HepG2 (cell line): Measurements from ENCODE around the gene LYSET. TPM values are rescaled to one million over a fixed set of nuclear protein-coding genes. Genes with fewer than 3 reads are reported as not detected.

Experiments
- ATAC-seq: fragments of 200-7000 bp; cut with Tn5 transposase; 3 replicates; pipeline ENCODE4 v1.9.1; 2020; ENCODE audit warnings: mild to moderate bottlenecking, moderate library complexity
- BruUV-seq: library from RNA; stranded (reverse); fragments of 400-500 nt; replicated peaks from 2 replicates; lab custom pipeline; 2021; lab: Mats Ljungman, UMichigan
- CTCF ChIA-PET: fragments of 300-600 bp; formaldehyde crosslinking; extraction: SDS; loops from one replicate; lab custom pipeline; 2021; ENCODE audit warnings: low total read pairs, inconsistent platforms, low intra/inter-chr PET ratio; lab: Yijun Ruan, JAX
- POLR2A ChIA-PET: fragments of 350-600 bp; sonication (Branson Sonifier 250); formaldehyde crosslinking; loops from one replicate; lab custom pipeline; 2020; ENCODE audit warnings: antibody characterized with exemption, inconsistent platforms; lab: Yijun Ruan, JAX
- DNase-seq: peaks from one replicate; pipeline ENCODE4 v3.0.0-alpha.2; 2015; ENCODE audit warnings: low spot score
- FAIRE-seq: peaks from 3 replicates; lab custom pipeline; 2011; peaks lifted over from hg19 to GRCh38; lab: Jason Lieb, UNC
- H2AFZ ChIP-seq: one replicate; pipeline ENCODE4 v1.6.1; 2011; ENCODE audit warnings: low read length, inconsistent platforms
- H3K27ac ChIP-seq: fragments of 300-600 bp; 3 replicates; pipeline ENCODE4 v1.8.0; 2011; ENCODE audit warnings: mixed run types, mild to moderate bottlenecking, mixed read lengths, low read length, inconsistent platforms; ENCODE audit not compliant: insufficient read depth; ENCODE audit errors: extremely low read length
- H3K27me3 ChIP-seq, 2 experiments: fragments of 200-600 bp in 1 of 2; 2 replicates in 1 of 2; 3 replicates in 1 of 2; pipeline versions ENCODE4 v1.6.0 to v1.8.0; 2011; ENCODE audit warnings: low read length in 2 of 2, mild to moderate bottlenecking in 2 of 2, moderate library complexity in 2 of 2, inconsistent platforms in 1 of 2; ENCODE audit not compliant: insufficient read depth in 2 of 2, control insufficient read depth in 1 of 2
- H3K36me3 ChIP-seq, 2 experiments: fragments of 200-600 bp in 1 of 2; replicated peaks in 1 of 2; 2 replicates in 1 of 2; 3 replicates in 1 of 2; pipeline versions ENCODE4 v1.5.1 to v1.8.0; 2011; ENCODE audit warnings: low read length in 2 of 2, inconsistent platforms in 1 of 2; ENCODE audit not compliant: insufficient read depth in 2 of 2, control insufficient read depth in 1 of 2
- H3K4me1 ChIP-seq: 2 replicates; pipeline ENCODE4 v1.5.1; 2012; ENCODE audit warnings: low read length, inconsistent platforms; ENCODE audit not compliant: insufficient read depth
- H3K4me2 ChIP-seq: 2 replicates; pipeline ENCODE4 v1.6.0; 2011; ENCODE audit warnings: low read depth, low read length, inconsistent platforms
- H3K4me3 ChIP-seq, 3 experiments: fragments of 200-600 bp in 1 of 3; sonication (generic), shearing (Covaris generic) in 1 of 3; replicated peaks in 1 of 3; 2 replicates each; pipeline ENCODE4 v1.5.1; 2011 to 2016; ENCODE audit warnings: low read length in 3 of 3, inconsistent platforms in 2 of 3, low read depth in 2 of 3, mild to moderate bottlenecking in 2 of 3, control low read depth in 1 of 3, mixed read lengths in 1 of 3; ENCODE audit not compliant: insufficient read depth in 1 of 3
- H3K79me2 ChIP-seq: one replicate; pipeline ENCODE4 v1.6.1; 2011; ENCODE audit warnings: low read length, inconsistent platforms; ENCODE audit not compliant: insufficient read depth
- H3K9ac ChIP-seq: 2 replicates; pipeline ENCODE4 v1.6.0; 2011; ENCODE audit warnings: mild to moderate bottlenecking, low read depth, low read length, inconsistent platforms; ENCODE audit not compliant: insufficient read depth
- H3K9me3 ChIP-seq: 2 replicates; pipeline ENCODE4 v1.5.1; 2012; ENCODE audit warnings: mild to moderate bottlenecking, low read length
- H4K20me1 ChIP-seq: 2 replicates; pipeline ENCODE4 v1.6.0; 2011; ENCODE audit warnings: inconsistent platforms, mild to moderate bottlenecking, low read length, moderate library complexity; ENCODE audit not compliant: insufficient read depth
- BHLHE40 ChIP-seq: IDR thresholded peaks from 2 replicates; pipeline ENCODE4 v1.6.1; 2011; ENCODE audit warnings: low read length, improper control_type of control experiment
- CBFB ChIP-seq: sonication (generic); formaldehyde crosslinking; IDR thresholded peaks from 2 replicates; pipeline ENCODE4 v1.4.0; 2020; ENCODE audit warnings: missing genetic modification reagents
- ELF3 ChIP-seq: IDR thresholded peaks from 2 replicates; pipeline ENCODE4 v1.6.1; 2016; ENCODE audit warnings: missing genetic modification reagents, missing compliant biosample characterization
- GATA4 ChIP-seq: sonication (generic); IDR thresholded peaks from 2 replicates; pipeline ENCODE4 v1.6.1; 2016; ENCODE audit warnings: antibody characterized with exemption, low read depth, borderline replicate concordance
- HDAC2 ChIP-seq: sonication (generic); formaldehyde crosslinking; IDR thresholded peaks from 2 replicates; pipeline ENCODE4 v1.4.0; 2020; ENCODE audit warnings: missing genetic modification reagents
- HOXD1 ChIP-seq: sonication (generic); formaldehyde crosslinking; IDR thresholded peaks from 2 replicates; pipeline ENCODE4 v1.5.0; 2020; ENCODE audit warnings: missing genetic modification reagents
- JUND ChIP-seq: sonication (generic); formaldehyde crosslinking; IDR thresholded peaks from 2 replicates; pipeline ENCODE4 v1.8.0; 2022; ENCODE audit warnings: mild to moderate bottlenecking, missing genetic modification reagents
- LCORL ChIP-seq, 2 experiments: fragments of 450-650 bp in 1 of 2; sonication (generic) in 1 of 2; formaldehyde crosslinking in 1 of 2; IDR thresholded peaks; 2 replicates each; pipeline versions ENCODE4 v1.5.0 to v1.6.1; 2017 to 2020; ENCODE audit warnings: antibody characterized with exemption in 1 of 2, missing genetic modification reagents in 1 of 2
- MED1 ChIP-seq: sonication (generic); formaldehyde crosslinking; IDR thresholded peaks from 2 replicates; pipeline ENCODE4 v1.4.0; 2020; ENCODE audit warnings: missing genetic modification reagents
- MIXL1 ChIP-seq: IDR thresholded peaks from 2 replicates; pipeline ENCODE4 v1.6.1; 2016
- SALL2 ChIP-seq: sonication (generic); formaldehyde crosslinking; IDR thresholded peaks from 2 replicates; pipeline ENCODE4 v1.8.1; 2023; ENCODE audit warnings: mild to moderate bottlenecking, missing genetic modification reagents, inconsistent platforms
- SAP130 ChIP-seq: IDR thresholded peaks from 2 replicates; pipeline ENCODE4 v1.6.1; 2016; ENCODE audit warnings: low read depth
- SP2 ChIP-seq: sonication (generic); formaldehyde crosslinking; IDR thresholded peaks from 2 replicates; pipeline ENCODE4 v1.5.1; 2020; ENCODE audit warnings: mild to moderate bottlenecking, missing genetic modification reagents
- ZNF121 ChIP-seq: sonication (generic); formaldehyde crosslinking; IDR thresholded peaks from 2 replicates; pipeline ENCODE4 v1.5.0; 2020; ENCODE audit warnings: mild to moderate bottlenecking, missing genetic modification reagents
- ZNF724P ChIP-seq: sonication (generic); formaldehyde crosslinking; IDR thresholded peaks from 2 replicates; pipeline ENCODE4 v1.8.0; 2022; ENCODE audit warnings: missing genetic modification reagents, borderline replicate concordance
- WGBS: methylation state at CpG from one replicate; pipeline ENCODE4 v1.1.6; 2017; ENCODE audit warnings: low lambda C conversion rate; 5-methylcytosine and 5-hydroxymethylcytosine counted together
- in situ Hi-C: cut with HindIII; loops from 2 replicates; pipeline ENCODE4 v1.10.0; 2017; ENCODE audit warnings: low pct_unique_long_range_greater_than_20kb; ENCODE audit not compliant: extremely low pct_ligation_motif_present
- intact Hi-C: fragments of 100-400 bp; cut with micrococcal nuclease; formaldehyde crosslinking; loops from one replicate; pipeline ENCODE4 v1.10.0; 2022; ENCODE audit not compliant: unreplicated experiment
- polyA plus RNA-seq, 8 experiments: library from polyadenylated mRNA; depleted of rRNA in 3 of 8; stranded (reverse) in 7 of 8; unstranded in 1 of 8; fragments of >200 nt; fragmentation: Illumina TruSeq in 4 of 8; extraction: Trizol in 4 of 8; gene quantifications; 2 replicates each; pipeline versions ENCODE4 v1.2.1 to v1.2.3, GENCODE V29; 2011 to 2016; ENCODE audit warnings: low read depth in 4 of 8, missing spikeins in 1 of 8, mixed read lengths in 1 of 8; ENCODE audit not compliant: insufficient read depth in 1 of 8
- total RNA-seq, 5 experiments: library from RNA; depleted of rRNA; stranded (reverse); fragments of >200 nt; fragmentation: Illumina TruSeq; extraction: Trizol; gene quantifications; 2 replicates each; pipeline ENCODE4 v1.2.3, GENCODE V29; 2016; ENCODE audit warnings: low read depth in 1 of 5
- TF ChIP-seq, protein P1 (sequence below): sonication (generic); formaldehyde crosslinking; IDR thresholded peaks from 2 replicates; pipeline ENCODE4 v1.4.0; 2020; ENCODE audit warnings: missing genetic modification reagents
- TF ChIP-seq, protein P2 (sequence below): sonication (generic); formaldehyde crosslinking; IDR thresholded peaks from 2 replicates; pipeline ENCODE4 v1.4.0; 2020; ENCODE audit warnings: mild to moderate bottlenecking, missing genetic modification reagents
- TF ChIP-seq, protein P3 (sequence below): sonication (generic); formaldehyde crosslinking; IDR thresholded peaks from 2 replicates; pipeline ENCODE4 v1.5.0; 2020; ENCODE audit warnings: mild to moderate bottlenecking, missing genetic modification reagents
- TF ChIP-seq, protein P4 (sequence below): sonication (generic); formaldehyde crosslinking; IDR thresholded peaks from 2 replicates; pipeline ENCODE4 v1.4.0; 2020; ENCODE audit warnings: missing genetic modification reagents

Gene LYSET
- total and polyA plus RNA-seq, 2 of the 13 experiments (the other 11 are each of a cell fraction or from before 2014, with no cell fraction given) = 19.1 to 36.6 TPM

DNA sequence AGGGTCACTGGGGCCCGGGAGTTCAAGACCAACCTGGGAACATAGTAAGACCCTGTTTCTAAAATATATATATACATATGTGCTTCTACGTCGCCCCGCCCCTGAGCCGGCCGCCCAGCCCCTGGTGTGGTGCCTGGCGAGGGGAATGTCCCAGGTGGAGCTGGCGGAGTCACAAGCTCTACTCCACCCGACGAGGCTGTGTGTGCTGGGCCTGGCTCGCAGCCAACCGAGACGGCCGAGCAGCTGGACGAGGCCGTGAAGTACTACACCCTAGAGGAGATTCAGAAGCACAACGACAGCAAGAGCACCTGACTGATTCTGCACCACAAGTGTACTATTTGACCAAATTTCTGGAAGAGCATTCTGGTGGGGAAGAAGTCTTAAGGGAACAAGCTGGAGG is 47.3 kb upstream of the LYSET start (continued):
- TF ChIP-seq, protein P1, sequence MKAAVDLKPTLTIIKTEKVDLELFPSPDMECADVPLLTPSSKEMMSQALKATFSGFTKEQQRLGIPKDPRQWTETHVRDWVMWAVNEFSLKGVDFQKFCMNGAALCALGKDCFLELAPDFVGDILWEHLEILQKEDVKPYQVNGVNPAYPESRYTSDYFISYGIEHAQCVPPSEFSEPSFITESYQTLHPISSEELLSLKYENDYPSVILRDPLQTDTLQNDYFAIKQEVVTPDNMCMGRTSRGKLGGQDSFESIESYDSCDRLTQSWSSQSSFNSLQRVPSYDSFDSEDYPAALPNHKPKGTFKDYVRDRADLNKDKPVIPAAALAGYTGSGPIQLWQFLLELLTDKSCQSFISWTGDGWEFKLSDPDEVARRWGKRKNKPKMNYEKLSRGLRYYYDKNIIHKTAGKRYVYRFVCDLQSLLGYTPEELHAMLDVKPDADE (CRISPR knock-in tag) = no peak
- no peak for TF ChIP-seq ZNF121 (CRISPR knock-in tag)

DNA sequence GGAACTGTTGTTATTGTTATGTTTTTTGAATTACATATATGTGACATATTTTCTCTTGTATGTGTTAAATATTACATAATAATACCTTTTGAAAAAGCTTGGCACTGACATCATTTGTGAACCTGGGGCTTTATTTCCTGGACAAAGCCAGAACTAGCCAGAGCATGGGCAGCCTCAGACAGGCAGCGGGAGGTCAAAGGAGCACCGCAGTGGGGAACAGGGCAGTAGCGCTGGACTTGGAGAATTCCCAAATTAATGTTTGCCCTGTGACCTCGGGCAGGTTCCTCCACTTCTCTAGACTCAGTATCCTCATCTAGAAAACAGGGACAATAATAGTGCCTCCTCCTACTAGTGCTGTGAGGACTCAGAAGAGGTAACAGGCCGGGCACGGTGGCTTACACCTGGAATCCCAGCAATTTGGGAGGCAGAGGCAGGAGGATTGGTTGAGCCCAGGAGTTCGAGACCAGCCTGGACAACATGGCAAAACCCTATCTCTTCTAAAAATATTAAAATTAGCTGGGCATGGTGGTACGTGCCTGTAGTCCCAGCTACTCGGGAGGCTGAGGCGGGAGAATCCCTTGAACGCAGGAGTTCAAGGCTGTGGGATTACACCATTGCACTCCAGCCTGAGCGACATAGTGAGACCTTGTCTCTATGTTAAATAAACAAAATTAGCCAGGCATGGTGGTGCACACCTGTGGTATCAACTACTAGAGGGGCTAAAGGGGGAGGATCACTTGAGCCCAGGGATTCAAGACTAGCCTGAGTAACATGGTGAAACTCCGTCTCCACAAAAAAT is 42.1 kb upstream of the LYSET start:
- Histone ChIP-seq H3K27me3 (no peaks in the 10 kb centered on the region; a peak in 1 of 5 replicates), H3K27ac (no peak overlapping the region), H2AFZ (no peak overlapping the region), H3K4me3 (peak overlapping the region in 1 of 3 experiments; percentile 11; a peak in 2 of 6 replicates), H4K20me1 (no peaks in the 10 kb centered on the region), H3K9me3 (no peaks in the 10 kb centered on the region), H3K9ac (no peak overlapping the region), H3K4me2 (peak overlapping the region; percentile 53), H3K79me2 (no peaks in the 10 kb centered on the region), H3K36me3 (no peaks in the 10 kb centered on the region), H3K4me1 (peaks cover 67% of the 10 kb centered on the region)
- DNase-seq = peak; percentile 40
- POLR2A ChIA-PET = no interaction called here
- peak; percentile 58 for ATAC-seq
- no TSS peak for BruUV-seq
- intact Hi-C loops (no loop called here), in situ Hi-C loops (no loop called here)
- FAIRE-seq = no peak
- CTCF ChIA-PET = no interaction called here
- 10% methylated on average over 12 of the region's 13 CpGs for WGBS
- TF ChIP-seq ELF3 (peak; percentile 66), JUND (CRISPR knock-in tag) (no peak), SALL2 (CRISPR knock-in tag) (no peak), ZNF724P (CRISPR knock-in tag) (no peak), LCORL (IDR thresholded peaks at IDR 0.05) (no peak), LCORL (CRISPR knock-in tag; IDR thresholded peaks at IDR 0.05) (peak; percentile 72), MED1 (CRISPR knock-in tag) (peak; percentile 69), BHLHE40 (no peak), SAP130 (CRISPR knock-in tag) (peak; percentile 57), GATA4 (no peak), HOXD1 (CRISPR knock-in tag) (no peak), HDAC2 (CRISPR knock-in tag) (peak; percentile 57; the same call in 1 of the 2 replicates), MIXL1 (CRISPR knock-in tag) (0 out of 2 replicates have a peak, but pooled peaks have one; percentile 43), SP2 (CRISPR knock-in tag) (no peak), CBFB (CRISPR knock-in tag) (no peak)
- TF ChIP-seq, protein P2, sequence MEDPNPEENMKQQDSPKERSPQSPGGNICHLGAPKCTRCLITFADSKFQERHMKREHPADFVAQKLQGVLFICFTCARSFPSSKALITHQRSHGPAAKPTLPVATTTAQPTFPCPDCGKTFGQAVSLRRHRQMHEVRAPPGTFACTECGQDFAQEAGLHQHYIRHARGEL = no peak
- TF ChIP-seq, protein P3, sequence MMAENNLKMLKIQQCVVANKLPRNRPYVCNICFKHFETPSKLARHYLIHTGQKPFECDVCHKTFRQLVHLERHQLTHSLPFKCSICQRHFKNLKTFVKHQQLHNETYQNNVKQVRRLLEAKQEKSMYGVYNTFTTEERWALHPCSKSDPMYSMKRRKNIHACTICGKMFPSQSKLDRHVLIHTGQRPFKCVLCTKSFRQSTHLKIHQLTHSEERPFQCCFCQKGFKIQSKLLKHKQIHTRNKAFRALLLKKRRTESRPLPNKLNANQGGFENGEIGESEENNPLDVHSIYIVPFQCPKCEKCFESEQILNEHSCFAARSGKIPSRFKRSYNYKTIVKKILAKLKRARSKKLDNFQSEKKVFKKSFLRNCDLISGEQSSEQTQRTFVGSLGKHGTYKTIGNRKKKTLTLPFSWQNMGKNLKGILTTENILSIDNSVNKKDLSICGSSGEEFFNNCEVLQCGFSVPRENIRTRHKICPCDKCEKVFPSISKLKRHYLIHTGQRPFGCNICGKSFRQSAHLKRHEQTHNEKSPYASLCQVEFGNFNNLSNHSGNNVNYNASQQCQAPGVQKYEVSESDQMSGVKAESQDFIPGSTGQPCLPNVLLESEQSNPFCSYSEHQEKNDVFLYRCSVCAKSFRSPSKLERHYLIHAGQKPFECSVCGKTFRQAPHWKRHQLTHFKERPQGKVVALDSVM (CRISPR knock-in tag) = peak; percentile 59
- TF ChIP-seq, protein P4, sequence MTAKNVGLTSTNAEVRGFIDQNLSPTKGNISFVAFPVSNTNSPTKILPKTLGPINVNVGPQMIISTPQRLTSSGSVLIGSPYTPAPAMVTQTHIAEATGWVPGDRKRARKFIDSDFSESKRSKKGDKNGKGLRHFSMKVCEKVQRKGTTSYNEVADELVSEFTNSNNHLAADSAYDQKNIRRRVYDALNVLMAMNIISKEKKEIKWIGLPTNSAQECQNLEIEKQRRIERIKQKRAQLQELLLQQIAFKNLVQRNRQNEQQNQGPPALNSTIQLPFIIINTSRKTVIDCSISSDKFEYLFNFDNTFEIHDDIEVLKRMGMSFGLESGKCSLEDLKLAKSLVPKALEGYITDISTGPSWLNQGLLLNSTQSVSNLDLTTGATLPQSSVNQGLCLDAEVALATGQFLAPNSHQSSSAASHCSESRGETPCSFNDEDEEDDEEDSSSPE (CRISPR knock-in tag) = no peak
